Panc1 (cell line): ENCODE data around the gene LIX1. TPM values are rescaled to one million over a fixed set of nuclear protein-coding genes. Genes with fewer than 3 reads are reported as not detected.

Experiments
- ATAC-seq: fragments of 200-7000 bp; cut with Tn5 transposase; 2 replicates; pipeline ENCODE4 v1.9.1; 2020; ENCODE audit warnings: mild to moderate bottlenecking, moderate library complexity
- BruUV-seq: library from RNA; stranded (reverse); fragments of 400-500 nt; replicated peaks from 2 replicates; lab custom pipeline; 2021; lab: Mats Ljungman, UMichigan
- CTCF ChIA-PET: fragments of 300-600 bp; sonication (Branson Sonifier 250); formaldehyde crosslinking; loops from one replicate; lab custom pipeline; 2022; ENCODE audit warnings: antibody characterized with exemption; lab: Charles Lee
- POLR2A ChIA-PET: fragments of 300-600 bp; sonication (Branson Sonifier 250); formaldehyde crosslinking; loops from one replicate; lab custom pipeline; 2022; ENCODE audit warnings: antibody characterized with exemption; lab: Charles Lee
- DNase-seq: peaks from one replicate; pipeline ENCODE4 v3.0.0-alpha.2; 2010; ENCODE audit warnings: low read depth, low spot score
- H3K27ac ChIP-seq: 2 replicates; pipeline ENCODE4 v1.5.1; 2011; ENCODE audit warnings: mild to moderate bottlenecking, low read length, inconsistent platforms
- H3K27me3 ChIP-seq: fragments of 200-500 bp; sonication (Bioruptor generic); 2 replicates; pipeline ENCODE4 v1.6.0; 2014; ENCODE audit warnings: low read length, inconsistent platforms; ENCODE audit not compliant: control insufficient read depth, insufficient read depth
- H3K36me3 ChIP-seq: fragments of 200-500 bp; sonication (Bioruptor generic); 2 replicates; pipeline ENCODE4 v1.5.1; 2014; ENCODE audit warnings: inconsistent platforms, mild to moderate bottlenecking, low read length, moderate library complexity; ENCODE audit not compliant: control insufficient read depth, insufficient read depth
- H3K4me1 ChIP-seq: 2 replicates; pipeline ENCODE4 v1.5.1; 2011; ENCODE audit warnings: inconsistent platforms, mild to moderate bottlenecking, low read length, moderate library complexity; ENCODE audit not compliant: control insufficient read depth, insufficient read depth
- H3K4me3 ChIP-seq, 2 experiments: 2 replicates each; pipeline ENCODE4 v1.5.1; 2011 to 2012; ENCODE audit warnings: low read depth in 2 of 2, low read length in 2 of 2, mild to moderate bottlenecking in 2 of 2, inconsistent platforms in 1 of 2, moderate library complexity in 1 of 2
- H3K9me3 ChIP-seq: fragments of 200-500 bp; sonication (Bioruptor generic); 2 replicates; pipeline ENCODE4 v1.5.1; 2014; ENCODE audit warnings: low read depth, mild to moderate bottlenecking, inconsistent platforms, low read length, moderate library complexity; ENCODE audit not compliant: control insufficient read depth, insufficient read depth
- POLR2AphosphoS5 ChIP-seq: IDR thresholded peaks from 2 replicates; pipeline ENCODE4 v1.6.1; 2012; ENCODE audit warnings: mild to moderate bottlenecking, low read depth, low read length, moderate library complexity
- SIN3A ChIP-seq: IDR thresholded peaks from 2 replicates; pipeline ENCODE4 v1.6.1; 2012; ENCODE audit warnings: low read depth, mild to moderate bottlenecking, low read length, moderate library complexity, borderline replicate concordance; ENCODE audit not compliant: insufficient read depth
- TCF7L2 ChIP-seq: IDR thresholded peaks from 2 replicates; pipeline ENCODE4 v1.6.1; 2011; ENCODE audit warnings: mild to moderate bottlenecking, low read depth, low read length, inconsistent platforms
- in situ Hi-C: cut with HindIII; loops from 2 replicates; pipeline ENCODE4 v1.10.0; 2016; ENCODE audit warnings: low sequenced_read_pairs, low pct_unique_long_range_greater_than_20kb
- intact Hi-C: fragments of 100-400 bp; cut with micrococcal nuclease; formaldehyde crosslinking; loops from one replicate; pipeline ENCODE4 v1.10.0; 2022; ENCODE audit not compliant: unreplicated experiment
- total RNA-seq: library from RNA; stranded (reverse); gene quantifications from one replicate; pipeline ENCODE4 v1.2.1, GENCODE V29; 2021; ENCODE audit not compliant: unreplicated experiment
- TF ChIP-seq, protein P1 (sequence below): fragments of 450-650 bp; IDR thresholded peaks from 2 replicates; pipeline ENCODE4 v1.5.1; 2017; ENCODE audit warnings: mild to moderate bottlenecking
- TF ChIP-seq, protein P2 (sequence below), 2 experiments: IDR thresholded peaks; 2 replicates each; pipeline ENCODE4 v1.6.1; 2011 to 2012; ENCODE audit warnings: low read depth in 2 of 2, control low read depth in 1 of 2, low read length in 1 of 2, mild to moderate bottlenecking in 1 of 2, moderate library complexity in 1 of 2; ENCODE audit not compliant: insufficient read depth in 1 of 2

LIX1 gene
- total RNA-seq, 1 experiment from 2014 or later: not detected

DNA sequence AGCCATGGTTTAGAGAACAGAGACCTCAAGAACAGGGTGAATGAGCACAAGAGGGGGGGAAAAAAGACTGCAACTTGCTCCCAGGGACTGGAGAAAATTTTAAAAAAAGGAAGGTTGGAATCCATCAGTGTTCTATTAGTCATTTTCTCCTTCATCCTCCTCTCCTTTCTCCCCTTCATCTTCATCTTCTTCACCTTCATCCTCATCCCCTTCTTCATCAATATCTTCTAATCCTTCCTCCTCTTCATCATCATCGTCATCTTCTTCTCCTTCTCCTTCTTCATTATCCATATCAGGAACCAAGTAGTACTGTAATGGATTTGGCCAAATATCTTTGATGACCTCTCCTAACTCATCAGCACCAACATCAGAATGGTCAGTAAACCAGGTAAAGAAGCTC lies 86.1 kb downstream of the LIX1 start:
- CTCF ChIA-PET: no interaction called here
- intact Hi-C loops: no loop called here
- BruUV-seq: no TSS peak
- POLR2A ChIA-PET: no interaction called here
- Histone ChIP-seq H3K27me3 (peaks cover 7% of the 10 kb centered on the region; the same call in 1 of the 2 replicates), H3K4me1 (no peaks in the 10 kb centered on the region), H3K36me3 (no peaks in the 10 kb centered on the region), H3K9me3 (no peaks in the 10 kb centered on the region), H3K27ac (no peak overlapping the region), H3K4me3 (no peak overlapping the region)
- ATAC-seq (no peak), DNase-seq (no peak)
- in situ Hi-C loops: no loop called here
- TF ChIP-seq TCF7L2 (no peak), POLR2AphosphoS5 (no peak), SIN3A (no peak)
- TF ChIP-seq, protein P1, sequence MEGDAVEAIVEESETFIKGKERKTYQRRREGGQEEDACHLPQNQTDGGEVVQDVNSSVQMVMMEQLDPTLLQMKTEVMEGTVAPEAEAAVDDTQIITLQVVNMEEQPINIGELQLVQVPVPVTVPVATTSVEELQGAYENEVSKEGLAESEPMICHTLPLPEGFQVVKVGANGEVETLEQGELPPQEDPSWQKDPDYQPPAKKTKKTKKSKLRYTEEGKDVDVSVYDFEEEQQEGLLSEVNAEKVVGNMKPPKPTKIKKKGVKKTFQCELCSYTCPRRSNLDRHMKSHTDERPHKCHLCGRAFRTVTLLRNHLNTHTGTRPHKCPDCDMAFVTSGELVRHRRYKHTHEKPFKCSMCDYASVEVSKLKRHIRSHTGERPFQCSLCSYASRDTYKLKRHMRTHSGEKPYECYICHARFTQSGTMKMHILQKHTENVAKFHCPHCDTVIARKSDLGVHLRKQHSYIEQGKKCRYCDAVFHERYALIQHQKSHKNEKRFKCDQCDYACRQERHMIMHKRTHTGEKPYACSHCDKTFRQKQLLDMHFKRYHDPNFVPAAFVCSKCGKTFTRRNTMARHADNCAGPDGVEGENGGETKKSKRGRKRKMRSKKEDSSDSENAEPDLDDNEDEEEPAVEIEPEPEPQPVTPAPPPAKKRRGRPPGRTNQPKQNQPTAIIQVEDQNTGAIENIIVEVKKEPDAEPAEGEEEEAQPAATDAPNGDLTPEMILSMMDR: no peak
- TF ChIP-seq, protein P2, sequence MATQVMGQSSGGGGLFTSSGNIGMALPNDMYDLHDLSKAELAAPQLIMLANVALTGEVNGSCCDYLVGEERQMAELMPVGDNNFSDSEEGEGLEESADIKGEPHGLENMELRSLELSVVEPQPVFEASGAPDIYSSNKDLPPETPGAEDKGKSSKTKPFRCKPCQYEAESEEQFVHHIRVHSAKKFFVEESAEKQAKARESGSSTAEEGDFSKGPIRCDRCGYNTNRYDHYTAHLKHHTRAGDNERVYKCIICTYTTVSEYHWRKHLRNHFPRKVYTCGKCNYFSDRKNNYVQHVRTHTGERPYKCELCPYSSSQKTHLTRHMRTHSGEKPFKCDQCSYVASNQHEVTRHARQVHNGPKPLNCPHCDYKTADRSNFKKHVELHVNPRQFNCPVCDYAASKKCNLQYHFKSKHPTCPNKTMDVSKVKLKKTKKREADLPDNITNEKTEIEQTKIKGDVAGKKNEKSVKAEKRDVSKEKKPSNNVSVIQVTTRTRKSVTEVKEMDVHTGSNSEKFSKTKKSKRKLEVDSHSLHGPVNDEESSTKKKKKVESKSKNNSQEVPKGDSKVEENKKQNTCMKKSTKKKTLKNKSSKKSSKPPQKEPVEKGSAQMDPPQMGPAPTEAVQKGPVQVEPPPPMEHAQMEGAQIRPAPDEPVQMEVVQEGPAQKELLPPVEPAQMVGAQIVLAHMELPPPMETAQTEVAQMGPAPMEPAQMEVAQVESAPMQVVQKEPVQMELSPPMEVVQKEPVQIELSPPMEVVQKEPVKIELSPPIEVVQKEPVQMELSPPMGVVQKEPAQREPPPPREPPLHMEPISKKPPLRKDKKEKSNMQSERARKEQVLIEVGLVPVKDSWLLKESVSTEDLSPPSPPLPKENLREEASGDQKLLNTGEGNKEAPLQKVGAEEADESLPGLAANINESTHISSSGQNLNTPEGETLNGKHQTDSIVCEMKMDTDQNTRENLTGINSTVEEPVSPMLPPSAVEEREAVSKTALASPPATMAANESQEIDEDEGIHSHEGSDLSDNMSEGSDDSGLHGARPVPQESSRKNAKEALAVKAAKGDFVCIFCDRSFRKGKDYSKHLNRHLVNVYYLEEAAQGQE (IDR thresholded peaks at IDR 0.05; ENCODE audit: insufficient read depth in 1 of 2, low read depth in 2 of 2, low read length in 1 of 2): no peak

- no peak for ATAC-seq
- TF ChIP-seq TCF7L2 (no peak), POLR2AphosphoS5 (no peak), SIN3A (no peak)
- TF ChIP-seq, protein P1: no peak
- TF ChIP-seq, protein P2 (IDR thresholded peaks at IDR 0.05; ENCODE audit: insufficient read depth in 1 of 2, low read depth in 2 of 2, low read length in 1 of 2): no peak
- no peaks in the 10 kb centered on the region for H3K9me3 ChIP-seq
- H3K27ac ChIP-seq: no peak overlapping the region
- in situ Hi-C loops (no loop called here), intact Hi-C loops (loop anchor here (10.0 kb wide), 1 partner anchor 96 kb away; the partner anchor contains the start of gene LIX1)
- no peak for DNase-seq
- CTCF ChIA-PET: no interaction called here
- peaks cover 2% of the 10 kb centered on the region; the same call in 1 of the 2 replicates for H3K27me3 ChIP-seq
- H3K36me3 ChIP-seq: no peaks in the 10 kb centered on the region
- no peak overlapping the region for H3K4me3 ChIP-seq
- H3K4me1 ChIP-seq: no peaks in the 10 kb centered on the region
- no TSS peak for BruUV-seq
- POLR2A ChIA-PET: interaction anchor here (0.6 kb wide), 1 partner anchor 388 kb away, joined by 3 read pairs; no protein-coding TSS in a partner anchor
These were observed 93.2 kb downstream of the LIX1 start for GRCh38 chr5:97049175-97049574.
